GM21515 (cell line): Measurements from ENCODE around the gene CD3D.

Experiments used
- ATAC-seq: cut with Tn5 transposase; IDR thresholded peaks from one replicate; pipeline ENCODE4 v1.9.1; 2021; ENCODE audit not compliant: unreplicated experiment

CD3D gene

GRCh38 chr11:118304227-118304567 is 38.3 kb downstream of the CD3D start:
- no peak for ATAC-seq

GRCh38 chr11:118301600-118302195 is 40.8 kb downstream of the CD3D start:
- no peak for ATAC-seq

- no peak for ATAC-seq
Measured at GRCh38 chr11:118295815-118296454, 46.6 kb downstream of the CD3D start.

- ATAC-seq: no peak
Measured at GRCh38 chr11:118295199-118295598, 47.3 kb downstream of the CD3D start.

DNA sequence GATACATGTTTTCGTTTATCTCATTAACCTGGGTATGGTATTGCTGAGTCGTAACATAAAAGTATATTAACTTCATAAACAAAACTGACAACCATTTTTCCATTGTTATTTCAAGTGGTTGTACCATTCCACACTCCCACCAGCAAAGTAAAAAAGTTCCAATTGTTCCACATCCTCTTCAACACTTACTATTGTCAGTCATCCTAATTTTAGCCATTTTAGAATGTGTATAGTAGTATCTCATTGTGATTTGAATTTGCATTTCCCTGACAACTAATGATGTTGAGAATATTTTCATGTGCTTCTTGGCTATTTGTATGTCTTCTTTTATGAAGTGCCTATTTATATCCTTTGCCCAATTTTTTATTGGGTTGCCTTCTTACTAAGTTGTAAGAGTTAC is 48.5 kb downstream of the CD3D start:
- ATAC-seq: no peak

- ATAC-seq: no peak
Measured at GRCh38 chr11:118291477-118292135, 50.9 kb downstream of the CD3D start.

- no peak for ATAC-seq
Measured at GRCh38 chr11:118290923-118291322, 51.6 kb downstream of the CD3D start.

DNA sequence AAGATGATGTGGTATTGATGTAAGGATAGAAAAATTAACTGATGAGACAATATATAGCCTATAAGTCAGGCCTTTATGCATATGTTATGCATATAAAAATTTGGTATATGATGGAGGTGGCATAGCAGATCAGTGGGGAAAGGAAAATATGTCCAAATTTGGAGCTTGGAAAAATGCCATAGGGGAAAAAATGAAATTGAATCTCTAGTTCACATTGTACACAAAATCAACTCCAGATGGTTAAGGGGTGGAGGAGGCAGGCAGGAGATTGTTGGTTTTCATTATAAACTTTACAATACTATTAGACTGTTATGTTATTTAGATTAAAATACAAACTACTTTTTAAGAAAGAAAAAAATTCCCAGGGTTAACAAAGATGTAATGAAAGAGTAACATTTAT is 53.1 kb downstream of the CD3D start:
- ATAC-seq: no peak
